GM11168 (cell line): ENCODE measurements around the gene CPB2.

Experiments used
- in situ Hi-C: fragments of 300-500 bp; cut with MboI; formaldehyde crosslinking; loops from one replicate; pipeline ENCODE4 v1.12.0; 2022; ENCODE audit warnings: low sequenced_read_pairs; ENCODE audit not compliant: unreplicated experiment

CPB2 gene

DNA sequence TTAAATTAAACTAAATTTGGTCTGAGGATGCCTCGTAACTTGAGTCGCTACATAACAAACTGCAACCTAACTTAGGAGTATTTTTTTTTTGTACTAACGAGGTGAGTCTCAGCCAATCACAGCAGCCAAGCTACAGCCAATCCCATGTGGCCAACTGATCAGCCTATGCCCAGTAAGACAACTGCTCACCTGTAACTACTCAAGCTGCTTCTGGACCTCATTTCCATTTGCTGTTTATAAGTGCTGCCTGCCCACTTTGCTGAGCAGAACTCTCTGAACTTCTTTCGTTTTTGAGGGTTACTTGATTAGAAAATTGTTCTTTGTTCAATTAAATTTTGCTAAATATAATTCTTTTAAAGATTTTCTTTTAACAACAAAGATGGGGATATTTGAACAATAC is 3.8 kb downstream of the CPB2 start:
- in situ Hi-C loops, result no loop called here

DNA sequence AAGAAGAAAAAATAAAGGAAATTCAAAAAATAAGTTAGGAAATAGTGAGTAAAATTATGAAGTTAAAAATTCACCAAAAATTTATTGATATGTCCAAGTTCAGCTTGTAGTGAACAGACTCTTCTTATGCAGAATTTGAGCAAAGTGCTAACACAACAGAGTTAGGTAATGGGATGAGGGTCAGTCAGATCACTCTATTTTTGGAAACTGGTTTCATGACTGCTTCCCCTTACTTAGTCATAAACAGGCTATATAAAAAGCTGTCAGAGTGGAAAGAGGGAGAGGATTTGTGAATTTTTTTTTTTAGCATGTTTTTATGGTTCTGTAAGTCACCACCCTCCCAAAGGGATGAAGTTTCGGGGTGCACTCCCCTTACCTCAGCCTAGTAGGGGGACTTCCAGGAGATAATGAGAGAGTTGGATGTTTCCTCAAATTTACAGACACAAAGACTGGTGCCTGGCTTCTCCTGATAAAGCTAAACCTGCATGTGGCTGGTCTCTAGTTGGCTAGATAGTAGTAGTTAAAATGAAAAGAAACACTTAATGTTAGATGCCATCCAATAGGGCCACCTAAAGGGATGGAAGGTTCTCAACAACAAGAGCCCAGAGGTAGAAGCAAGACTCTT is 4.5 kb downstream of the CPB2 start:
- in situ Hi-C loops, result no loop called here

DNA sequence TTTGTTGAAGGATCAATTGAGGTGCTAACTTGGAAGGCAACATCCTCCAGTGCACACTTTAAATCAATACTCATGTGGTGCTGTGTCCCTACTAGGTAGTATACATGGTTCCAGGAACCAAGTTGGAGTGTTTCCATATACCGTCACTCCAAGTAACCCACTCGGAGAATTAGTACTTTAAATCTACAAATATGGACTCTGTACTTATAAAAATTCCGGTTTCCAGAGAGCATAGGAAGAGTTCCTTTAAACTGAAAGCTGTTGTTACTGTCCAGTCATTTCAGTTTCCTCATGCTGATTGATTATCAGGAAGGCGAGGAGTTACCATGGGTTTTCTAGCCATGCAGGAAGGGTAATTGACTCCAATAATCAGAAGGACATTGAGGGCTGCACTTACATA is 7.2 kb downstream of the CPB2 start:
- in situ Hi-C loops, result no loop called here

DNA sequence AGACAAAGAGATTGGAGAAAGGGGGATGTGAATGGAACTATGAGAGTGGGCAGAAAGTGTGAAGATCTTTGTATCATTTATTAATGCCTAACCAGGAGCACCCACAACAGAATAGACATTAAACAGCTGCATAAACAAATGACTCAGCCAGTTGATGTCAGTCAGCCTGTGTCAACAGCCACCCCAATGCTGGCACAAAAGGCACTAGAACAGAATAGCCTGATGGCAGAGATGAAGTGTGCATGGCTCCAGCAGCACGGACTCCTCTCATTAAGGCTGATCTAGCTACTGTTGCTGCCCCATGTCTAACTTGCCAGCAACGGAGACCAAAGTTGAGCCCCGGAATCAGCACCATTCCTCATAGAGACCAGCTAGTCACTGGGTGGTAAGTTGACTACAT is 7.8 kb downstream of the CPB2 start:
- in situ Hi-C loops, result no loop called here

DNA sequence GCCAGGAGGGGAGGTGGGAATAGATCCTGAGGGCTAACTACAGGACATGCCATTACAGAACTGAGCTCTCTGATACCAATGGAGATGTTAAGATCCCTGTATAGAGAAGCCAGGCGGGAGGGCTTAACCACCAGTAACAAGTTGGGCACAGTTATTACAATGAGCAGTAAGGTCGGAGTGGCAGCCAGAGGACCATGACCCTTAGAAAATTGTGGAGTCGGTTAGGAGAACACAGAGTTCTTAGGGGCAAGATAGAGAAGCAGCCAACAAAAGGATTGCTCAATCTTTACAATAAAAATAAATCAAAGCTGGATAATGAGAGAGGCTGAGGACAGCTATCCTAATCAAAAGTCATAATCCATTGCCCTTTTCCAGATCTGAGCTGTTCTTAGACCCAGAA is 10.4 kb downstream of the CPB2 start:
- in situ Hi-C loops, result no loop called here

DNA sequence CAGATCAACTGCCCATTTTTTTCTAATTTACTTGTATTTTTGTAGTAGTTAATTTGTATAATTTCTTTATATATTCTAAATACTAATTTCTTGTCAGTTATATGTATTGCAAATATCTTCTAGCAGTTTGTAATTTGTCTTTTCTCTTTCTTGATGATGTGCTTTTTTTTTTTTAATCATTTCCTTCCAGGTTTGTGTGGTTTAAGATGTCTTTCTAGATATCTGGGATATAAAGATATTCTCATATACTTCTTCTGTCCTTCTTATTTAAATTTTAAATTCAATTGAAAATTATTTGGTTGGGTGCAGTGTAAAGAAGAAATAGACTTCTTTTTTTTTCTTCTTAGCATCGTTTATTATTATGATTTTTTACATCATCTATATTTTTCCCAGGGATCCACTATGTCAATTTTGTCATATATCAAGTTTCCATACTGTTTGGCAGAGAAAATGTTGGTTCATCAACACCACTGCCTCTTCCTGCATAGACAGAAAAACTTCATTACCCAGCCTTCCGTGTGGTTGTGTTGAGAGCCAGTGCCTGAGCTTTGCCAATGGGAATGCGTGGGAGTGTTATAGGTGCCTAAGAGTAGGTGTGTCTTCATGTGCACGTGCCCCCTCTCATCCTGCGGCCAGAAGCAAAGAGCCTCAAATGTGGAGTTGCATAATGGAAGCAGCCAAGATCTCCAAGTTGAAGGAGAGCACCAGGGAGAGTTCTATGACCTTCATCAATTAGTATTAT is 15.8 kb downstream of the CPB2 start:
- in situ Hi-C loops, result no loop called here

DNA sequence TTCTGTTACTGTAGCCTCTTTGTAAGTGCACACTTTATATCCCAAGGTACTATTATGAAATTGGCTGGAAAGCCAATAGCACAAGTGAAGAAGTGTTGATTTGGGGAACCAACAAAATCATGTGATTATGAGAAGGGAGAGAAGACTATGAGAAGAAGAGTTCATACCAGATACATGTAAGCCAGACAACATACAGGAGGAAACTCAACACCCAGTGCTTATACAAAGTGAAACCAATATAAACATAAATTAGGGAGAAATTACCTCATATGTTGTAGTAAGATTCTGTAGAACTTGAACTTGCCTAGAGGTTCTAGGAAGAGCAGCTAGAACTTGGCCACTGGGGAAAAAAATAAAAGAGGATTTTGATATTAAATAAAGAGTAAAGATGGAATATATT is 17.4 kb downstream of the CPB2 start:
- in situ Hi-C loops, result no loop called here

DNA sequence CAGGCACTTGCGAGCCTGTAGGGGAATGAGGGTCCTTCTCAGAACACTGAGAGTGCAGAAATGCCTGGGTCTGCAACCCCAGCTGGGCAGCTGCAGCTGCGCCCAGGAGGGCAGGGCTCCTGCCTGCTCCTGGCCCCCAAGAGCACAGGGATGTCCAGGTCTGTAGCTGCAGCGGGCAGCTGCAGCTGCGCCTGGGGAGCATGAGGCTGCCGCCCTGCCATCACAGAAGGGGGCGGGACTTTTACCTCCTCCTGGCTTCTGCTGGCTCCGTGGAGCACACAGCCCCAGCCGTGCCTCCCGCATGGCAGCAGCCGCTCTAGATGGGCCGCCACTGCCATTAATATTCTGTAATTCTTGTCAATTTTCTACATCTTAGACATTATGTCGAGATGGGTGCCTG is 17.8 kb downstream of the CPB2 start:
- in situ Hi-C loops, result no loop called here

DNA sequence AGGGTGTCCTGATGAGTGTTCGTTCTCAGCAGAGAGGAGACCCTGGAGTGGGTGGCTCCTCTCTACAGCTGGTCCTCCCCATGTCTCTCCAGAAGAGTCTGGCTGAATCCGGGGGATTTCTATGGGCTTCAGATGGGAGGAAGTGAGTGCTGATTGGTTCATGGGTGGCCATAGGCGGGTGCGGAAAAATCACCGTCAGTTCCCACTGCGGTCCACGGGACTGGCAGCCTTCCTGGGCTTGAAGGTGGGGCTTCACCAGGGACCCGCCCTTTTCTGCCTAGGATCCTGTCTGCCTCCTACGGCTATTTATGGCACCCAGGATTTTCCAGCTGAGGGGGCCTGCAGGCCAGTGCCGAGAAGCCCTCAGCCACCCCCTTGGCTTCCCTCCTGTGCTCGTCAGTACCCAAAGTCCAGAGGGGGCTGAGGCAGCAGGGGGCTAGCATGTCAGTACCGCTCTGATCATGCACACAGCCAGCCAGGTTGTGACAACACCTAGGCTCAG is 18.4 kb downstream of the CPB2 start:
- in situ Hi-C loops, result no loop called here

DNA sequence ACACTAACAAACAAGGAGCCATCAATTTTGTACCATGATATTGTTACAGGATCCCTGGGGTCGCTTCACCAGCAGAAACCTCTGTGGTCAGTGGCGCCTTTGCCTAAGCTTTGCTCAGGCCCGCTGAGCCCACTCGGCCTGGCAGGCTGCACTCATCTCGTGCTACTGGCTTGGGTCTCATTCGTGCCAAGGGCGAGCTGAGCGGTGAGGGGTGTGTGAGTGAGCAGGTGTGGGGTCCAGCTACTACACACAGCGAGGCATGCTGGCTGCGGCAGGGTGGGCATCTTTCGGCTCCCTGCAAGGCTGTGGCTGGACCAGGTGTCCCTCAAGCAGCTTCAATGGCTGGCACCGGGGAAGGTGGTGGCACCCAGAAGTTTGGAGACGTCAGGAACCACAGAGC is 19.1 kb downstream of the CPB2 start:
- in situ Hi-C loops, result no loop called here

DNA sequence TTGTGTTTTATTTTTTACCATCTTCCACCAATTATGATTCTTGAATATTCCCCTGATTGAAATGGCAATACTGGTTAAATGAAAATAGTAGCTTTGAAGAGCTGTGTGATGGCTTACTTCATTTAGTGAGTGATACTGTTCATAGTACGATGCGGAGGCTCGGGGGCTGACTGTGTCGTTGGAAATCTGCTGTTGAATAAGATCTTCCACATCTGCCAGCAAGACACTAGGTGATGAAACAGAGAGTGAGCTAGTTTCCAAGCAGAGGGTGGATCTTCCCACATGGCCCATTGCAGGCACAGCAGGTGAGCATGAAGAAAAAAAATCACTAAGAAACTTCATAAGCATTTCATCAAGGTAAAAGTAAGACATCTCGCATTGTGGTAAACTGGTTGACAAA is 22.5 kb downstream of the CPB2 start:
- in situ Hi-C loops, result no loop called here

DNA sequence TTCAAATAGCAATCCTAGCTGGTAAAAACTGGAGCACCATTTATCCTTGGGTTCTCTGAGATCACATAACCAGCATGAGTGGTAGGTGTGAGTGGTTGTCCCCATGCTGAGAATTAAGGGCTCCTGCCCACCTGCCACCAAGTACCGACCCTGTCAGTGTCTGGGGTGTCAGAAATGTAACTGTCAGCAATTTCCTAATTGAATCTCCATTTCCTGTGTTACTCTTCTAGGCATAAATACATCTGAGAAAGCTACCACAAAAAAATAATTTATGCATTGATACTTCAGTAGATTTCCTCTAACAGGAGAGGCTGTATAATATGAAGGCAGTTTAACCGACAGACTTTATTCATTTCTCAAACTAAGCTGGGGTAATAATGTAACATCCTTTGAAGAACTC is 25.1 kb downstream of the CPB2 start:
- in situ Hi-C loops, result no loop called here

DNA sequence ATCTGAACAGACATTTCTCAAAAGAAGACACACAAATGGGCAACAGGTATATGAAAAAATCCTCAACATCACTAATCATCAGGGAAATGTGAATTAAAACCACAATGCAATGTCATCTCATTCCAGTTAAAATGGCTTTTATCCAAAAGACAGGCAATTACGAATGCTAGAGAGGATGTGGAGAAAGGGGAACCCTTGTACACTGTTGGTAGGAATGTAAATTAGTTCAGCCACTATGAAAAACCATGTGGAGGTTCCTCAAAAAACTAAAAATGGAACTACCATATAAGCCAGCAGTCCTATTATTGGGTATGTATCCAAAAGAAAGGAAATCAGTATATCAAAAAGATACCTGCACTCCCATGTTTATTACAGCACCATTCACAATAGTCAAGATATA is 27.6 kb downstream of the CPB2 start:
- in situ Hi-C loops, result no loop called here

DNA sequence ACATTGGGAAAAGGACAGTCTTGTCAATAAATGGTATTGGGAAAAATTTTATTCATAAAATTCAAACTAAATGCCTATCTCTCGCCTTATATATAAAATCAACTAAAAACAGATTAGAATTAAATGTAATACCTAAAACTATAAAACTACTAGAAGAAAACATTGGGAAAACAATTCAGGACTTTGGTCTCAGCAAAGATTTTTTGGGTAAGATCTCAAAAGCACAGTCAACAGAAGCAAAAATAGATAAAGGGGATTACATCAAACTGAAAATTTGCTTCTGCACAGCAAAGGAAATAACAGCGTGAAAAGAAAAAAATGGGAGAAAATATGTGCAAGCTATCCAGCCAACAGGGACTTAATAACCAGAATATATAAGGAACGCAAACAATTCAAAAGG is 28.0 kb downstream of the CPB2 start:
- in situ Hi-C loops, result no loop called here

DNA sequence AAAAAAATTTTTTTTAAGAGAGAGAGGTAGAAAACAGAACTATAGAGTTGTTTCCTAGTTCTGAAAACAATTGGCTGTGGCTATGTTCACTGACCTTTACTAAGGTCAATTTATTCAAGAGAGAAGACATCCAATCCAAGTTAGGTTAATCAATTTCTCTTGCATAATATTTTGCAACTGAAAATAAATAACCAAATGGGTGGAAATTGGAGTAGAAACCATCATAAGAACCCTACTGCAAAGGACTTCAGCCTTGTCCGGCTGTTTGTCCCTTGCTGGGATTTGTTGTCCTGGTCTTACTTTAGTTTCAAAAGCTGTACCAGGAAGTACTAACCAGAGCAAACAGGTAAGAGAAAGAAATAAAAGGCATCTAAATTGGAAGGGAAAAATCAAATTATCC is 29.0 kb downstream of the CPB2 start:
- in situ Hi-C loops, result no loop called here

DNA sequence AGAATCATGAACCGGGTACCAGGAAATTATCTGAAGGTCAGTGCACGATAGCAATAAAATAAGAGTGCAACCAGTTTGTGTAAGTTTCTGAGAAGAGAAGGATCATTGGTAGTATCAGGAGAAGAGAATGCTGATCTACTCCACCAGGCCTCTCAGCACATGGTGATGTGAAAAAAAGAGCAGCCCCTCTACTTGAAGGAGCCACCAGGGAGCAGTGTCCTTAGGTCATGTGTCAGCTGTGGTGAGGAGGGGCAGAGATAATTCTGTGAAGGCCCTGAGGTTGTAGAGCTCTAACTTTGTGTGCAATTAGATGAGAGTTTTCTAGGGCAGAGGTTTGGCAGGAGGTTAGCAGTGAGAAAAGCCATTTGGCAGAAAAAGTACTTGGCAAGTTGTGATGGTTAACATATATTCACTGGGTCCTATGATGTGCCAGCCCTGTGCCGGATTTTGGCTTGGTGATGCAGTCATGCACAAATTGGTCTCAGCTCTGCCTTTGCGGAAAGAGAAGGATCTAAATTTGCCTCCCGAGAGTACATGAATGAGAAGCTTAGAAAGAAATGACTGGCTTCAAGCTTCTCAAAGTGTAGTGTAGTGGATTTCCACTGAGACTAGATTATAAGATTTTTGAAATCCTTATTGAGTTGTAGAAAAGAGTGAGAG is 33.1 kb downstream of the CPB2 start:
- in situ Hi-C loops, result no loop called here

DNA sequence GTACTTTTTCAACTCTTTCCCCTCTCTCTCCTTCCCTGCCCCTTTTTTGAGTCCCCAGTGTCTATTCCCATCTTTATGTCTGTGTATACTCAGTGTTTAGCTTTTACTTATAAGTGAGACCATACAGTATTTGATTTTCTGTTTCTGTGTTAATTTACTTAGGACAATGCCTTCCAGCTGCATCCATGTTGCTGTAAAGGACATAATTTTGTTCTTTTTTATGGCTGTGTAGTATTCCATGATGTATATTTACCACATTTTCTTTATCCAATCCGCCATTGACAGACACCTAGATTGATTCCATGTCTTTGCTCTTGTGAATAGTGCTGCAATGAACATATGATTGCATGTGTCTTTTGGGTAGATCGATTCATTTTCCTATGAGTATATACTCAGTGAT is 41.5 kb downstream of the CPB2 start:
- in situ Hi-C loops, result no loop called here

DNA sequence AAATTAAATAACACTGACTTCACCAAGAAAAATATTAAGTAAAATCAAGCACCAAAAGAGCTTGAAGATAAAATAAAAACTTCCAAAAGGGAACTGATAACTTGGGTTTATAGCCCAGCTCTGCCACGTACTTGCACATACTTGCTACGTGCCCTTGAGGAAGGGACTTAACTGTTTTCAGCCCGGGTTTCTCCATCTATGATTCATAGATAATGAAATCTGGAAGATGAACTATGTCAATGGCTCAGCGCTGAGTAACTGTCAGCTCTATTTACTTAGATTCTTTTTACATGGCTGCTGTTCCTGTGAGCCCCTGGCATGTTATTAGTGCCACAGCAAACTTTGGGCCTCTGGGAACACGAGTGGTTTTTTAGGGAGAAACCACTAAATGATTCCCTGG is 42.6 kb downstream of the CPB2 start:
- in situ Hi-C loops, result no loop called here

DNA sequence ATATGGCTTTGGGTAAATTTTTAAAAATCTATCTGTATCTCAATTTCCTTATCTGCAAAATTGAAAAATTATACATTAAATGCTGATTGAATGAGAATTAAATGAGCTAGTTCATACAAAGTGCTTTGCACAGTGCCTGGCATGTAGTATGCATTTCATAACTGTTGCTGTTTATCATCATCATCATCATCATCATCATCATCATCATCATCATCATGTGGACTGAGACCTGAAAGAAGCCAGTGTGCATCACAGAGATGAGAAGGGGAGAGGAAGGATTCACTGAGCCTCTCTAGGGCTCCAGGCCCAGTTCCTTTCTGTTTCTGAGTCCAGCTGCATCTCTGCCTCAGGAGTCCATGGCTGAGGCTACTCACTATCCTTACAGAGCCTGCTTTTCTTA is 45.4 kb downstream of the CPB2 start:
- in situ Hi-C loops, result no loop called here

DNA sequence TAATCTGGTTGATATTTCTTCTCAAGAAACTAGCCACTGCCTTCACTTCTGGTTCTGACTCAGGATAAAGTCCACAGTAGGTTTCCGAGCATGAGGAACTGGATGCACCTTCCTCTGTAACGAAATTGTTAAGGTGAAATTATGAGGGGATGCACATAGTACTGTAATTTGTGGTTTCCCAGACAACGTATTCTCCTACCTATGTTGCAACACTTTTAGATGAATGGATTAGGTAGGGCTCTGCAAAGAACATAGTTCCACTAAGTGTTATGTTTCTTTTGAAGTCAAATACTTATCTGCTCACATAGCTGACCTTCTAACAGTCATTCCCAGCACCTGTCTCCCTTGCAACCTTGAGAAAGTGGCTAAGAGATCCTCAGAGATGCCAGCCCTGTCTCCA is 46.6 kb downstream of the CPB2 start:
- in situ Hi-C loops, result no loop called here

DNA sequence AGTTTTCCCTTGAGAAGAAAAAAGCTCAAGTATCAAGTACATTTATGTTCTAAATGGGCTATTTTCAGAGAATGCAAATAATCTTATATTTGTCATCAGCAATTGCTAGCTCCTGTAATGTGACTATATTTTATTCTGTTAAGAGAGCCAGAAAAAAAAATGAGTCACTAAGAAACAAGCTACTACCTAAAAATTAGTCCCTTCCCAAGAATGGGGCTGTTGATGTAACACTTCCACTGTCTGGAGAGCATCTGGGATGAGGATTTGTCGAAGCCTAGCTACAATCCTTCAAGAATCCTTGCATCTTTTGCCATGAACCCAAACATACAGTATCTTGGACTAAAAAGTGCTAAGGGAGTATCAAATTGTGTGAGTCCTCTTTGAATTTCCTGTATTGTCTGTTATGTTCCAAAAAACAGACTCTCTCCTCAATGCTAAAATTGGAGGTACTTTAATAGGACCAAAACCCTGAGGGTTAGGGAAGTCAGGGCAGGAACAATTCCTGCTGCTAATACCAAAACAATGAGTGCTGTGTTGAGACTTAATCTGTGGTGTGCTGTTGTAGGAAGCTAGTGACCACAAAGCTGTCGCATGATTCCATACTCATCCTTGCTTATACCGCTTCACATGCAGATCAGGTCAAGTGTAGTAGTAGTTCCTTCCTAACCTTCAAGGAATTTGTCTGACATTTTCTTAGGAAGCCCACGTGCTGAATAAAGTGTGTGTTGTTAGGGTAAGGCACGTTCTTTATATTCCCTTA is 47.4 kb downstream of the CPB2 start:
- in situ Hi-C loops, result no loop called here
